NCI-H2196 treated with DMSO at 0.1 percent for 48 hours (cell line): ENCODE measurements around the gene BSND.
A peak's percentile ranks its signal among the peaks of the same experiment; 100 is the strongest.

Source experiments
- DNase-seq: peaks from one replicate; lab custom pipeline; 2025; ENCODE audit not compliant: unreplicated experiment; lab: John Stamatoyannopoulos, UW

The BSND gene

DNA sequence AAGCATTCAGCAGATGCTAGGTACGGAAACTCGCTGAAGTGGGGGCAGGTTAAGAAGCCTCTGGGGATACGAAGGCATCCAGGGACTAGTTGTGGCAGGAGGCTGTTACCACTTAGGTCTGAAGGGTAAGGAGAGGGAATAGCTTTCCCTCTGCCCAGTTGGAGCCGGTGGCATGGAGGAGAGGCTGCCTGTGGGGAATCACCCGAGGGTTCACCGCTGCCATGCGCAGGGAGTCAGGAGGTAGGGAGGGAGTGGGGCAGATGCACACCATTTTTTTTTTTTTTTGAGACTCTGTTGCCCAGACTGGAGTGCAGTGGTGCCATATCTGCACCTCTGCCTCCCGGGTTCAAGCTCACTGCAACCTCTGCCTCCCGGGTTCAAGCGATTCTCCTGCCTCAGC lies 46.7 kb downstream of the BSND start:
- no peak for DNase-seq

DNA sequence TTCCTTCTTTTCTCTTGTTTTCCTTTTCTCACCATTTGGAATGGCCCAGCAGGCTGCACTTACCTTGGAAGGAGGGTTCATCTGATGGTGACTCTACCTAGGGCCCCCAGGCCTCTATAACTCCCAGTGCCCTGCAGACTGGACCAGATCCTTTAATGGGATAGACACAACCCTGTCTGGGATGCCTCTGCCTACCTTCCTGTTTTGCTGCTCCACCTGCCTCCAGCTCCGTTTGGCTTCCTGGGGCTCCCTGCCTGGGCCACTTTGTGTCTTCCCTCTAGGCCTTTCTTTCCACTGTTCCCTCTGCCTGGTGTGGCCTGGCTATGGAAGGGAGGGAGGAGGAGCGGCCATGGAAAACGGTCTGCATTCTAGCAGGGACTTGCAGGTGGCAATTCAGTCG lies 48.1 kb downstream of the BSND start:
- no peak for DNase-seq

- DNase-seq, result no peak
These were observed 48.9 kb downstream of the BSND start for GRCh38 chr1:55047611-55048010.

DNA sequence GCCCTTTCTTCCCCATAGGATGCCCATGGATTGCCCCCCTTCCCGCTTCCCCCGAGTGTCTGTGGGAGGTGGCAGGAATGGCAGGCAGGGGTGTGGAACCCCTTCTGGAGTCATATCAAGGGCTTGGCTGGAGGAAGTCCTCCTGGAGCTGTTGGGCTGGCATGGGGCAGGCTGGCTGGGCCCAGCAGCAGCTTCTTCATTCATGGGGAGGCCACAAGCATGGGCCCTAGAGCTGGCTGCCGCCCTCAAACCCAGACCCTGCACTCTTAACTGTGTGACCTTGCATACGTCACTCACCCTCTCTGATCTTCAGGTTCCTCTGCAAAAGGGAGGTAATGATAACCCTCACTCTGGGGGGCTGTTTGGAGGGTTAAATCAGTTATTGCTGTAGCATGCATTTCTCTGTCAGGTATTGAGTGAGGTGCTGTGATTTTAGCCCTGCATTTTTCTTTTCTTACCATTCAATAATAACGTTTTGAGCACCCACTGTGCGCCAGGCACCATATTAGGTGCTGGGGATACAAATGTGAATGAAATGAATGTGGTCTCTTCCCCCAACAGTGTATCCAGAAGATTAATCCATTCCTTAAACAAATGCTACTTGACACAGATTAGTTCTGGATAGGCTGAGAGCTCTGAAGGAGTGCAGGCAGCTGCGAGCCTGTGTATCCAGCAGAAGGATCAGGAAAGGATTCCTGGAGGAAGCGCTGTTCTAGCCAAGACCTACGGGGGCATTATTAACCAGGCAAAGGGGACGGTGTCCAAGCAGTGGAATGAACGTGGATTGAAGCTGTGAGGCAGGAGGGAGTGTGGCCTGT lies 49.9 kb downstream of the BSND start:
- DNase-seq, result no peak

DNA sequence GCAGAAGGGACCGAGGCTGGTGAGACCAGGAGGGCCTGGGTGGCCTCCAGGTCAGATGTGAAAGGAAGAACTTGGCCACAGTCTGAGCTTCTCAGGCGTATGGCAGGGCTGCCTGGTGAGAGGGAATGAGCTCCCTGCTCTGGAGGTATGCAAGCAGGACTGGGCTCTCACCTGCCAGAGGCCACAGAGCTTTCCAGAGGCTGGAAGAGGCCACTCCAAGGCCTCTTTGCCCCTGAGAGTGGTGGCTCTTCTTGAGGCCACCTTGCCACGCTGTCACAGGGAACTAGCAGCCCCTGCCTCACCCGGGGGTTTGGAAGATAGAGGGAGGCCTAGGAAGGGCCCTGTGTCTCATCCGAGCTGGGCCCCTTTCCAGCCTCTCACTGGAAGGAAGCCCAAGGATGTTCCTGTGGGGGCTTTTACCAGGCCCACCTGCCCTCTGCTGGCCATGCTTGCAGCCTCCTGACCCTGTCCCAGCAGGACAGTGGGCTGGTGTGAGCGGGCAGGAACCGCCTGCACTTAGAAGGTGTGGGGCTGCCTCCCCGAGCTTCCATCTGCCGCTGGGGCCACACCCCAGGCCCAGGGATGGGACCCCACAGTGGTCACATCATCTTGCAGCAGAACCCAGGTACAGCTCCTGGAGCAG lies 50.7 kb downstream of the BSND start:
- DNase-seq, result no peak

DNA sequence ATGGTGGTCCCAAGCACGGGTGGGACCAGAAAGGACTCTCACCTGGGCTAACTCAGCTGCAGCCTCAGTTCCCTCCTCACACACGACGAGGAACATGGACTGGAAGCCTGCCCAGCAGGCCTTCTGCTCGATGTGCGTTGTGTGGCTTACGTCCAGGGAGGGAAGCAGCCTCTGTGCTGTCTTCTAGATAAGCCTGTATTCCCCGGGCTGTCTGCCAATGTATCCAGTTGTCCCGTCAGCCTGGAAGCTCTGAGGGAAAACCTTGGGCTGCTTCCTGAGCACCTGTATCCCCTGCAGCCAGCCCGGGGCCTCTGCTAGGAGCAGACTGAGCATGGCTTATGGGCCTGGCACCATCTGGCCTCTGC lies 51.2 kb downstream of the BSND start:
- DNase-seq, result peak; percentile 45

DNA sequence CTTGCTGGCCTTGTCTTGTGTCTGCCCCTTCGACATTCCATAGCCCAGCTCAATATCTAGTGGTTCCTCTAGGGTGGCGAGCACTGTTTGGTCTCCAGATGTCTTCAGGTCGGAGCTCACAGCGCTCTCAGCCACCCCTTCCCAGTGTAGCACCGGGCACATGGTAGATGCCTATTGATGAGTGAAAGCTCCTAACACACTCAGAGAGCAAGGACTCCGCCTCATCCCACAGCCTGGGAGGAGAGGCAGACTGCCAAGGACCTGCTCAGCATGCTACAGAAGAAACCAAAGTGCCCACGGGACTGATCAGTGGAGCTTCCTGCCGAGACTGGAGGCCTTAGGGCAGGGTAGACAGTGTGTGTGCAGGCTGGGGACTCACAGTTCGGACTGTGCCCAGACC lies 51.5 kb downstream of the BSND start:
- peak; percentile 11 for DNase-seq

DNA sequence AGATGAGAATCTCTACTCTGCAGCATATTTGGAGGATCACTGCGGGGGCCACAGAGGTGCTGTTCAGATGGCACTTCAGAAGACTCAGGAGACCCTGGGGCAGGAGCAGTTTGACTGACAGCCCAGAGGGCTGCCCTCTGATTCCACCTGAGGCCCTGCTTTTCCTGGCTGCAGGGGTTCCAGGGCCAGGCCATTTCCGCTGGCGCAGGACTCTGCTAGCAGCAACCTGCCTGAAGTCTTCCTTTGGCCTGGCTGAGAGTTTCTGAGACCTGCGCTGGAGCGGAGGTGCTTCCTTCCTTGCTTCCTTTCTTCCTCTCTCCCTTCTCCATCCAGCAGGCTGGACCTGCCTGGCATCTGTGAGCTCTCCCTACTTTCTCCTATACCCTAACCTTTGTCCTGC lies 52.4 kb downstream of the BSND start:
- DNase-seq, result no peak

GRCh38 chr1:55051621-55052020 lies 52.9 kb downstream of the BSND start:
- DNase-seq, result no peak

GRCh38 chr1:55052221-55053142 lies 53.7 kb downstream of the BSND start:
- DNase-seq, result no peak

DNA sequence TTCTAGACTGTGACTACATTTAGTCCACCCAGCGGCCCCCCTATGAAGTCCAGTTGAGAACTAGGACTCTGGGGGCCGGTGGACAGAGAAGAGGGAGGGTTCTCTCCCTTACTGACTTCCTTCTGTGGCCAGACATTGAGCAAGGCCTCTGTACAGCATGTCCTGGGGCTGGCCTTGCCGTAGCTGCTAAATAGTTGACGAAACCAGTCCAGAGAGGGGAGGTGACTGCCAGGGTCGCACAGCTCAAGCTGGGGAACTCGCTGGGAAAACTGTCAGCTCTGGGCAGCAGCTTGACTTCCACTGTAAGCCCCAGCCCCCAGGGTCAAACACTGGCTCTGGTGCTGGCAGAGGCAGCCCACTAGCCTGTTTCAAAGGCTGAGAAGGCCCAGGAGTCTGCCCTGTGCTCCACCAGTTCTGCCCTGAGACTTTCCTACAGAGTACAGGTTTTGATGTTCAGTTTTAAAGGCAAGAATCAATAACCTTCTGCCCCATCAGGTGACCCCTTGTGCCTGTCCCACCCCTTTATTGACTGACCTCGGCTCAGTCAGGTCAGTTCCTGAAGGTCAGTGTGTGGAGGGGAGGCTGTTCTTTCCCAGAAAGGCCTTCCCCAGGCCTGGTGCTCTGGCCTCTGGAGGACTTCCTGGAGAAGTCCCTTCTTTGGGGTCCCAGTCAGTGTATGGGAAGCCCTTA lies 54.7 kb downstream of the BSND start:
- no peak for DNase-seq

- DNase-seq, result no peak
These were observed 55.7 kb downstream of the BSND start for GRCh38 chr1:55054396-55054795.

- no peak for DNase-seq
These were observed 56.5 kb downstream of the BSND start for GRCh38 chr1:55055084-55055882.

- no peak for DNase-seq
These were observed 57.4 kb downstream of the BSND start for GRCh38 chr1:55055951-55056631.

DNA sequence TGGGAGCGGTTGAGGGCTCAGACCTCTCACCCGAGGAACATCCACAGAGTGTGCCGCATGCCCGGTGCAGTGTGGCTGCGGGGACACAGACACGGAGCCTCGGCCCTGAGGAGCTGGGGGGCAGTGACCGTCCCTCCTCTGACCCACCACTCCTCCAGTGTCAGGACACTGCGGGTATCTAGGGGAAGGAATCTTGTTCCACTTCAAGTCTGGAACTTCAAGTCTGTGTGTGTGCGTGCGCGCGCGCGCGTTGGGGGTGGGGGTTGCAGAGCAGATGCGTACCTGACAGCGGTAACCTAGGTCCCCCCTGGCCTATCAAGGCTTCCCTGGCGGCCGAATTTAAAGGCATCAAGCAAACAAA lies 57.9 kb downstream of the BSND start:
- DNase-seq, result no peak

DNA sequence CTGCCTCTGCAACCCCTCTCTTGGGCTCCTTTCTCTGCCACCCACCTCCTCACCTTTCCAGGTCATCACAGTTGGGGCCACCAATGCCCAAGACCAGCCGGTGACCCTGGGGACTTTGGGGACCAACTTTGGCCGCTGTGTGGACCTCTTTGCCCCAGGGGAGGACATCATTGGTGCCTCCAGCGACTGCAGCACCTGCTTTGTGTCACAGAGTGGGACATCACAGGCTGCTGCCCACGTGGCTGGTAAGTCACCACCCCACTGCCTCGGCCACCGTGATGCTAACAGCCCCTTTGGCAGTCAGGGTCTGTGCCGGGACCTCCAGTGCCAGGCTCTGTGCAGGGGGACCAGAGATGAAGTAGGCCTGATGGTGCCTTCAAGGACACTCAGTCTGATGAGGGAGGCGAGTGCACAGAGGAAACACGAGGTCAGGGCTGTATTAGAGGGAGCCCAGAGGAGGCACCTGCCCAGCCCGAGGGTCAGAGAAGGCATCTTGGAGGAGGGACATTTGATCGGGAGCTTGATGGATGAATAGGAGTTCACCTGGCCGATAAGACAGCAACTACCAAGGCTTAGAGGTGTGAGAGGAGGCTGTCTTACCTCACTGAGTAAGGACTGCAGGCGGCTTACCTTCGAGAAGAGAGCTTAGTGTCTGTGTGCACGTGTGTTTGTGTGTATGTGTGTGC lies 58.7 kb downstream of the BSND start:
- DNase-seq, result no peak

DNA sequence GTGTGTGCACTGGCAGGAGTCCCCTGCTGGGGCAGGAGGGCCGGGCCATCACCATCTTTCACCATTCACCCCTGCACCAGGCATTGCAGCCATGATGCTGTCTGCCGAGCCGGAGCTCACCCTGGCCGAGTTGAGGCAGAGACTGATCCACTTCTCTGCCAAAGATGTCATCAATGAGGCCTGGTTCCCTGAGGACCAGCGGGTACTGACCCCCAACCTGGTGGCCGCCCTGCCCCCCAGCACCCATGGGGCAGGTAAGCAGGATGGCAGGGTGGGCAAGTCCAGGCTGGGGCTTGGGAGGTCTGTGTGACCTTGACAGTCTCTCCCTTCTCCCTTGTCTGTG lies 59.2 kb downstream of the BSND start:
- DNase-seq, result no peak

DNA sequence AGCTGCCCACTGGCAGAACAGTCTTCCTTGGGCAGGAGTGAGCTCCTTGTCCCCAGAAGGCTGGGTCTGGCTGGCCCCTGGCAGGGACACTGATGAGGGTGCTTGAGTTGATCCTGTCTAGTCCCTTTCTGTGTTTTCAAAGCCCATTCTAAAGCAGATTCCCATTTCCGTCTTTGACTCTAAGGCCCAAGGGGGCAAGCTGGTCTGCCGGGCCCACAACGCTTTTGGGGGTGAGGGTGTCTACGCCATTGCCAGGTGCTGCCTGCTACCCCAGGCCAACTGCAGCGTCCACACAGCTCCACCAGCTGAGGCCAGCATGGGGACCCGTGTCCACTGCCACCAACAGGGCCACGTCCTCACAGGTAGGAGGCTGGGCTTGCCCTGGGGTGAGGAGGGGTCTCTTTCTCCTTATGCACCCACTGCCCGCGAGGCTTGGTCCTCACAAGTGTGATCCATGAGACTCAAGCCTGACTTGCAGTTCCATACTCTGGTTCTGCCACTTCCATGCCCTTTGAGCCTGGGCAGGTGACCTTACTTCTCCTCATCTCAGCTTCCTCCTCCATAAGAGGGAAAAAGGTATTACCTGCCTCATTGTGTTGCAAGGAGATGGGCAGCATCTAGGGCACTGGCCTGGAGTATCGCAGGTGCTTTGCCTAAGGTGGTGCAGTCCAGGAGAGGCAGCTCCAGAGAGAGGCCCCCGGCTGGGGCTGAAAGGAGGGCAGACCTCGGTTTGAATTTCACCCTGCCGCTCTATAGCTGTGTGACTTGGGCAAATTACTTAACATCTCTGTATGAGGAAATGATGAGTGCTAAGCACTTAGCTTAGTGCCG lies 60.8 kb downstream of the BSND start:
- DNase-seq, result no peak
